ENCODE measurements around the gene MSI2.

The MSI2 gene

GRCh38 chr17:57517632-57518456 lies 261.5 kb downstream of the MSI2 start:
- no peak for DNase-seq (ENCODE audit: low read depth in 1 of 2, low spot score in 1 of 2)

GRCh38 chr17:57518587-57519581 lies 262.6 kb downstream of the MSI2 start:
- no peak for DNase-seq (ENCODE audit: low read depth in 1 of 2, low spot score in 1 of 2)

- DNase-seq (ENCODE audit: low read depth in 1 of 2, low spot score in 1 of 2), result no peak
Measured at GRCh38 chr17:57519800-57520199, 263.5 kb downstream of the MSI2 start.

- no peak for DNase-seq (ENCODE audit: low read depth in 1 of 2, low spot score in 1 of 2)
Measured at GRCh38 chr17:57521606-57522005, 265.3 kb downstream of the MSI2 start.

GRCh38 chr17:57522042-57523005 lies 266.0 kb downstream of the MSI2 start:
- DNase-seq (ENCODE audit: low read depth in 1 of 2, low spot score in 1 of 2), result no peak

- no peak for DNase-seq (ENCODE audit: low read depth in 1 of 2, low spot score in 1 of 2)
Measured at GRCh38 chr17:57523926-57524632, 267.8 kb downstream of the MSI2 start.

- DNase-seq (ENCODE audit: low read depth in 1 of 2, low spot score in 1 of 2), result no peak
Measured at GRCh38 chr17:57524839-57525568, 268.7 kb downstream of the MSI2 start.

GRCh38 chr17:57527221-57528057 lies 271.1 kb downstream of the MSI2 start:
- no peak for DNase-seq (ENCODE audit: low read depth in 1 of 2, low spot score in 1 of 2)

- DNase-seq (ENCODE audit: low read depth in 1 of 2, low spot score in 1 of 2), result no peak
Measured at GRCh38 chr17:57528058-57528451, 271.7 kb downstream of the MSI2 start.

- DNase-seq (ENCODE audit: low read depth in 1 of 2, low spot score in 1 of 2), result no peak
Measured at GRCh38 chr17:57530026-57530425, 273.7 kb downstream of the MSI2 start.

GRCh38 chr17:57530508-57530907 lies 274.2 kb downstream of the MSI2 start:
- DNase-seq (ENCODE audit: low read depth in 1 of 2, low spot score in 1 of 2), result no peak

- DNase-seq (ENCODE audit: low read depth in 1 of 2, low spot score in 1 of 2), result no peak
Measured at GRCh38 chr17:57531078-57531477, 274.8 kb downstream of the MSI2 start.

- DNase-seq (ENCODE audit: low read depth in 1 of 2, low spot score in 1 of 2), result no peak
Measured at GRCh38 chr17:57531648-57532504, 275.6 kb downstream of the MSI2 start.

- DNase-seq (ENCODE audit: low read depth in 1 of 2, low spot score in 1 of 2), result no peak
Measured at GRCh38 chr17:57532556-57532955, 276.2 kb downstream of the MSI2 start.

GRCh38 chr17:57532966-57533365 lies 276.6 kb downstream of the MSI2 start:
- DNase-seq (ENCODE audit: low read depth in 1 of 2, low spot score in 1 of 2), result no peak

GRCh38 chr17:57533684-57534305 lies 277.5 kb downstream of the MSI2 start:
- no peak for DNase-seq (ENCODE audit: low read depth in 1 of 2, low spot score in 1 of 2)

GRCh38 chr17:57534863-57535248 lies 278.5 kb downstream of the MSI2 start:
- DNase-seq (ENCODE audit: low read depth in 1 of 2, low spot score in 1 of 2), result no peak

Measured in activated CD4-positive, alpha-beta T cell treated with anti-CD3 and anti-CD28 coated beads, Interleukin-2, amount 50 U/mL, for 24 hours (primary cell).